Activated naive CD8-positive, alpha-beta T cell (primary cell): Measurements from ENCODE around the gene SPRED2.
"Not testable (repeated sequence)": the region's sequence is repeated elsewhere in the genome, so short reads cannot be mapped to it uniquely, and the experiment has no call there.

ENCODE experiments used
- H3K27ac Mint-ChIP-seq: one replicate; pipeline ENCODE4 v1.8.0; 2021; ENCODE audit warnings: mixed read lengths
- H3K27me3 Mint-ChIP-seq: one replicate; pipeline ENCODE4 v1.8.0; 2021; ENCODE audit warnings: mixed read lengths
- H3K36me3 Mint-ChIP-seq: one replicate; pipeline ENCODE4 v1.8.0; 2021; ENCODE audit warnings: mixed read lengths
- H3K4me1 Mint-ChIP-seq: one replicate; pipeline ENCODE4 v1.8.0; 2021; ENCODE audit warnings: low read depth, mixed read lengths
- H3K4me3 Mint-ChIP-seq: one replicate; pipeline ENCODE4 v1.8.0; 2021; ENCODE audit warnings: mild to moderate bottlenecking, mixed read lengths
- H3K9me3 Mint-ChIP-seq: one replicate; pipeline ENCODE4 v1.8.0; 2021; ENCODE audit warnings: low read depth, mixed read lengths

The SPRED2 gene

GRCh38 chr2:65344689-65345088, 87.7 kb downstream of the SPRED2 start:
- Mint-ChIP-seq H3K4me1 (no peaks in the 10 kb centered on the region), H3K27ac (no peak overlapping the region), H3K9me3 (no peaks in the 10 kb centered on the region), H3K36me3 (no peaks in the 10 kb centered on the region), H3K4me3 (no peak overlapping the region), H3K27me3 (peaks cover 6% of the 10 kb centered on the region)

GRCh38 chr2:65344182-65344581, 88.2 kb downstream of the SPRED2 start:
- Mint-ChIP-seq H3K9me3 (no peaks in the 10 kb centered on the region), H3K4me1 (no peaks in the 10 kb centered on the region), H3K27me3 (peaks cover 6% of the 10 kb centered on the region), H3K36me3 (no peaks in the 10 kb centered on the region), H3K4me3 (no peak overlapping the region), H3K27ac (no peak overlapping the region)

GRCh38 chr2:65343386-65343785, 89.0 kb downstream of the SPRED2 start:
- no peaks in the 10 kb centered on the region for H3K4me1 Mint-ChIP-seq
- H3K27ac Mint-ChIP-seq: no peak overlapping the region
- H3K27me3 Mint-ChIP-seq: peaks cover 6% of the 10 kb centered on the region
- no peak overlapping the region for H3K4me3 Mint-ChIP-seq
- no peaks in the 10 kb centered on the region for H3K9me3 Mint-ChIP-seq
- no peaks in the 10 kb centered on the region for H3K36me3 Mint-ChIP-seq

- Mint-ChIP-seq H3K36me3 (no peaks in the 10 kb centered on the region), H3K9me3 (no peaks in the 10 kb centered on the region), H3K4me3 (no peak overlapping the region), H3K4me1 (no peaks in the 10 kb centered on the region), H3K27ac (no peak overlapping the region), H3K27me3 (peaks cover 2% of the 10 kb centered on the region)
Measured at GRCh38 chr2:65340898-65341681, 91.3 kb downstream of the SPRED2 start.

GRCh38 chr2:65339648-65340047, 92.8 kb downstream of the SPRED2 start:
- H3K4me1 Mint-ChIP-seq: no peaks in the 10 kb centered on the region
- no peaks in the 10 kb centered on the region for H3K27me3 Mint-ChIP-seq
- H3K36me3 Mint-ChIP-seq: no peaks in the 10 kb centered on the region
- H3K9me3 Mint-ChIP-seq: no peaks in the 10 kb centered on the region
- H3K27ac Mint-ChIP-seq: no peak overlapping the region
- H3K4me3 Mint-ChIP-seq: no peak overlapping the region

GRCh38 chr2:65338830-65339495, 93.4 kb downstream of the SPRED2 start:
- H3K9me3 Mint-ChIP-seq, H3K4me1 Mint-ChIP-seq, H3K36me3 Mint-ChIP-seq, H3K27ac Mint-ChIP-seq, H3K27me3 Mint-ChIP-seq, H3K4me3 Mint-ChIP-seq: not testable (repeated sequence)

GRCh38 chr2:65337915-65338314, 94.5 kb downstream of the SPRED2 start:
- H3K27ac Mint-ChIP-seq, H3K9me3 Mint-ChIP-seq, H3K4me1 Mint-ChIP-seq, H3K27me3 Mint-ChIP-seq, H3K36me3 Mint-ChIP-seq, H3K4me3 Mint-ChIP-seq: not testable (repeated sequence)

- H3K4me3 Mint-ChIP-seq: no peak overlapping the region
- H3K27ac Mint-ChIP-seq: no peak overlapping the region
- H3K27me3 Mint-ChIP-seq: no peaks in the 10 kb centered on the region
- H3K36me3 Mint-ChIP-seq: no peaks in the 10 kb centered on the region
- H3K4me1 Mint-ChIP-seq: no peaks in the 10 kb centered on the region
- H3K9me3 Mint-ChIP-seq: no peaks in the 10 kb centered on the region
Measured at GRCh38 chr2:65334714-65335113, 97.7 kb downstream of the SPRED2 start.

GRCh38 chr2:65331336-65332025, 100.9 kb downstream of the SPRED2 start:
- Mint-ChIP-seq H3K4me3 (no peak overlapping the region), H3K27ac (no peak overlapping the region), H3K4me1 (no peaks in the 10 kb centered on the region), H3K27me3 (no peaks in the 10 kb centered on the region), H3K36me3 (no peaks in the 10 kb centered on the region), H3K9me3 (no peaks in the 10 kb centered on the region)

GRCh38 chr2:65329525-65329924, 102.9 kb downstream of the SPRED2 start:
- Mint-ChIP-seq H3K27me3 (no peaks in the 10 kb centered on the region), H3K4me1 (no peaks in the 10 kb centered on the region), H3K36me3 (peaks cover under 1% of the 10 kb centered on the region), H3K27ac (no peak overlapping the region), H3K4me3 (no peak overlapping the region), H3K9me3 (no peaks in the 10 kb centered on the region)

- H3K4me1 Mint-ChIP-seq: no peaks in the 10 kb centered on the region
- no peaks in the 10 kb centered on the region for H3K9me3 Mint-ChIP-seq
- no peak overlapping the region for H3K27ac Mint-ChIP-seq
- no peaks in the 10 kb centered on the region for H3K27me3 Mint-ChIP-seq
- peaks cover 4% of the 10 kb centered on the region for H3K36me3 Mint-ChIP-seq
- no peak overlapping the region for H3K4me3 Mint-ChIP-seq
Measured at GRCh38 chr2:65326276-65326675, 106.1 kb downstream of the SPRED2 start.

- H3K27me3 Mint-ChIP-seq: no peaks in the 10 kb centered on the region
- H3K27ac Mint-ChIP-seq: no peak overlapping the region
- no peak overlapping the region for H3K4me3 Mint-ChIP-seq
- no peaks in the 10 kb centered on the region for H3K4me1 Mint-ChIP-seq
- no peaks in the 10 kb centered on the region for H3K9me3 Mint-ChIP-seq
- H3K36me3 Mint-ChIP-seq: peaks cover 4% of the 10 kb centered on the region
Measured at GRCh38 chr2:65325066-65325465, 107.3 kb downstream of the SPRED2 start.

- peaks cover 6% of the 10 kb centered on the region for H3K36me3 Mint-ChIP-seq
Measured at GRCh38 chr2:65320946-65321345, 111.5 kb downstream of the SPRED2 start.

GRCh38 chr2:65320042-65320725, 112.2 kb downstream of the SPRED2 start:
- no peaks in the 10 kb centered on the region for H3K9me3 Mint-ChIP-seq
- no peaks in the 10 kb centered on the region for H3K27me3 Mint-ChIP-seq
- peak overlapping the region; percentile 22 for H3K27ac Mint-ChIP-seq
- no peak overlapping the region for H3K4me3 Mint-ChIP-seq
- H3K4me1 Mint-ChIP-seq: no peaks in the 10 kb centered on the region
- peaks cover 6% of the 10 kb centered on the region for H3K36me3 Mint-ChIP-seq

More at GRCh38 chr2:65320946-65321345, 111.5 kb downstream of the SPRED2 start:
- Mint-ChIP-seq H3K27ac (no peak overlapping the region), H3K9me3 (no peaks in the 10 kb centered on the region), H3K4me1 (no peaks in the 10 kb centered on the region), H3K27me3 (no peaks in the 10 kb centered on the region), H3K4me3 (no peak overlapping the region)

- Mint-ChIP-seq H3K36me3 (peaks cover 6% of the 10 kb centered on the region), H3K9me3 (no peaks in the 10 kb centered on the region), H3K4me1 (no peaks in the 10 kb centered on the region), H3K27ac (no peak overlapping the region), H3K27me3 (no peaks in the 10 kb centered on the region), H3K4me3 (no peak overlapping the region)
Measured at GRCh38 chr2:65319674-65320041, 112.7 kb downstream of the SPRED2 start.
